GM12878 (cell line): ENCODE measurements around the gene MLXIP. TPM values are rescaled to one million over a fixed set of nuclear protein-coding genes. Genes with fewer than 3 reads are reported as not detected.

Experiments used
- ATAC-seq: fragments of 200-7000 bp; cut with Tn5 transposase; 3 replicates; pipeline ENCODE4 v1.9.1; 2020; ENCODE audit warnings: mild to moderate bottlenecking, moderate library complexity
- BruUV-seq: library from RNA; stranded (reverse); fragments of 400-500 nt; replicated peaks from 2 replicates; lab custom pipeline; 2021; lab: Mats Ljungman, UMichigan
- CTCF ChIA-PET: fragments of 300-600 bp; sonication (Branson Sonifier 250); formaldehyde crosslinking; extraction: SDS; loops from one replicate; lab custom pipeline; 2021; ENCODE audit warnings: inconsistent platforms; lab: Yijun Ruan, JAX
- POLR2A ChIA-PET: fragments of 350-600 bp; formaldehyde crosslinking; extraction: SDS; loops from one replicate; lab custom pipeline; 2021; ENCODE audit warnings: inconsistent platforms; lab: Charles Lee
- RAD21 ChIA-PET: fragments of 300-600 bp; sonication (Branson Sonifier 250); formaldehyde crosslinking; loops from one replicate; lab custom pipeline; 2023; ENCODE audit warnings: antibody characterized with exemption; ENCODE audit not compliant: unreplicated experiment; lab: Charles Lee
- SMC1A ChIA-PET: fragments of 300-600 bp; sonication (Branson Sonifier 250); formaldehyde crosslinking; loops from one replicate; lab custom pipeline; 2023; ENCODE audit not compliant: unreplicated experiment, uncharacterized antibody; lab: Charles Lee
- DNase-seq: peaks from one replicate; pipeline ENCODE4 v3.0.0-alpha.2; 2011; ENCODE audit warnings: low read depth, low spot score
- FAIRE-seq: peaks from 3 replicates; lab custom pipeline; 2011; peaks lifted over from hg19 to GRCh38; lab: Jason Lieb, UNC
- H2AFZ ChIP-seq: 2 replicates; pipeline ENCODE4 v1.6.0; 2011; ENCODE audit warnings: low read depth, low read length, control low read depth; ENCODE audit not compliant: control insufficient read depth
- H3K27ac ChIP-seq: 2 replicates; pipeline ENCODE4 v1.5.1; 2011; ENCODE audit warnings: control low read depth; ENCODE audit not compliant: control insufficient read depth, insufficient read depth
- H3K27me3 ChIP-seq, 2 experiments: replicated peaks in 1 of 2; 2 replicates each; pipeline versions ENCODE4 v1.6.0 to v1.6.1; 2011; ENCODE audit warnings: low read length in 1 of 2; ENCODE audit not compliant: control insufficient read depth in 2 of 2, insufficient read depth in 2 of 2
- H3K36me3 ChIP-seq, 2 experiments: 2 replicates each; pipeline ENCODE4 v1.5.1; 2011; ENCODE audit warnings: low read length in 1 of 2; ENCODE audit not compliant: control insufficient read depth in 2 of 2, insufficient read depth in 2 of 2
- H3K4me1 ChIP-seq: 2 replicates; pipeline ENCODE4 v1.6.1; 2011; ENCODE audit warnings: mild to moderate bottlenecking, low read length, moderate library complexity, mixed read lengths; ENCODE audit not compliant: control insufficient read depth, insufficient read depth
- H3K4me2 ChIP-seq: 2 replicates; pipeline ENCODE4 v1.6.0; 2011; ENCODE audit warnings: control low read depth; ENCODE audit not compliant: control insufficient read depth, insufficient read depth
- H3K4me3 ChIP-seq: fragments of 200-600 bp; sonication (generic); 2 replicates; pipeline ENCODE4 v1.5.1; 2016
- H3K79me2 ChIP-seq: 2 replicates; pipeline ENCODE4 v1.6.0; 2011; ENCODE audit warnings: low read length; ENCODE audit not compliant: control insufficient read depth, insufficient read depth
- H3K9ac ChIP-seq: 2 replicates; pipeline ENCODE4 v1.8.0; 2011; ENCODE audit warnings: low read length, control low read depth, mixed read lengths; ENCODE audit not compliant: control insufficient read depth, insufficient read depth
- H3K9me3 ChIP-seq: replicated peaks from 3 replicates; pipeline ENCODE4 v1.5.1; 2011; ENCODE audit warnings: mild to moderate bottlenecking, low read length; ENCODE audit not compliant: control insufficient read depth, insufficient read depth
- H4K20me1 ChIP-seq: 2 replicates; pipeline ENCODE4 v1.6.0; 2011; ENCODE audit not compliant: control insufficient read depth, insufficient read depth
- BACH1 ChIP-seq: fragments of 450-650 bp; IDR thresholded peaks from 2 replicates; pipeline ENCODE4 v1.6.1; 2017; ENCODE audit warnings: mild to moderate bottlenecking, borderline replicate concordance
- BMI1 ChIP-seq: fragments of 450-650 bp; IDR thresholded peaks from 2 replicates; pipeline ENCODE4 v1.6.1; 2016; ENCODE audit warnings: mild to moderate bottlenecking, moderate library complexity, borderline replicate concordance
- E4F1 ChIP-seq: fragments of 450-650 bp; IDR thresholded peaks from 2 replicates; pipeline ENCODE4 v1.6.1; 2018; ENCODE audit warnings: borderline replicate concordance, mild to moderate bottlenecking; ENCODE audit not compliant: partially characterized antibody
- RUNX3 ChIP-seq: IDR thresholded peaks from 2 replicates; pipeline ENCODE4 v1.6.1; 2012; ENCODE audit warnings: low read length, inconsistent platforms
- WGBS: methylation state at CpG from one replicate; pipeline ENCODE4 v1.1.6; 2016; ENCODE audit warnings: low lambda C conversion rate; ENCODE audit not compliant: insufficient replicate concordance, insufficient coverage; ENCODE audit errors: missing lambda C conversion rate; 5-methylcytosine and 5-hydroxymethylcytosine counted together
- in situ Hi-C: fragments of 300-500 bp; cut with MboI; formaldehyde crosslinking; loops from 9 replicates; pipeline ENCODE4 v1.14.3; 2018; ENCODE audit warnings: mixed read lengths
- intact Hi-C: fragments of 100-400 bp; cut with micrococcal nuclease; formaldehyde crosslinking; loops from one replicate; pipeline ENCODE4 v1.14.2; 2022; ENCODE audit not compliant: unreplicated experiment
- polyA plus RNA-seq, 11 experiments: library from polyadenylated mRNA; depleted of rRNA in 4 of 11; unstranded in 6 of 11; stranded (reverse) in 5 of 11; fragments of >200 nt; fragmentation: Nextera tagmentation in 4 of 11; fragmentation: Illumina TruSeq in 1 of 11; extraction: Ambion mirVana in 4 of 11; extraction: Trizol in 1 of 11; gene quantifications; 1 replicate in 1 of 11; 2 replicates in 10 of 11; pipeline versions ENCODE4 v1.2.1 to v1.2.3, GENCODE V29; 2011 to 2016; ENCODE audit warnings: inconsistent platforms in 2 of 11, missing spikeins in 2 of 11, low read depth in 1 of 11
- total RNA-seq, 4 experiments: library from RNA; depleted of rRNA in 3 of 4; stranded (reverse); fragments of >200 nt in 3 of 4; fragmentation: Illumina TruSeq in 1 of 4; extraction: Trizol in 1 of 4; gene quantifications; 2 replicates each; pipeline versions ENCODE4 v1.2.1 to v1.2.3, GENCODE V29; 2013 to 2021

The MLXIP gene
- total and polyA plus RNA-seq, 10 of the 15 experiments (the other 5 are each of a cell fraction or from before 2014, with no cell fraction given): 1.1 to 23.7 (median 7.0) TPM

GRCh38 chr12:122160761-122161160 lies 82.2 kb downstream of the MLXIP start (continued):
- TF ChIP-seq E4F1: no peak

GRCh38 chr12:122161682-122162081 lies 83.1 kb downstream of the MLXIP start:
- no peak overlapping the region for H3K9ac ChIP-seq
- intact Hi-C loops (no loop called here), in situ Hi-C loops (no loop called here)
- no TSS peak for BruUV-seq
- no peaks in the 10 kb centered on the region for H3K9me3 ChIP-seq
- FAIRE-seq (no peak), DNase-seq (no peak), ATAC-seq (no peak)
- H3K4me1 ChIP-seq: peaks cover 23% of the 10 kb centered on the region
- POLR2A ChIA-PET: no interaction called here
- H2AFZ ChIP-seq: no peak overlapping the region
- H3K27ac ChIP-seq: no peak overlapping the region
- RAD21 ChIA-PET: interaction anchor here (0.6 kb wide), 1 partner anchor 778 kb away, joined by 3 read pairs; no protein-coding TSS in a partner anchor
- CTCF ChIA-PET: no interaction called here
- no peak overlapping the region for H3K4me3 ChIP-seq
- no peaks in the 10 kb centered on the region for H3K79me2 ChIP-seq
- TF ChIP-seq RUNX3 (peak; percentile 77), BACH1 (no peak), BMI1 (no peak)
- no peaks in the 10 kb centered on the region for H3K36me3 ChIP-seq
- SMC1A ChIA-PET: no interaction called here
- no peak overlapping the region for H3K4me2 ChIP-seq
- no peaks in the 10 kb centered on the region for H4K20me1 ChIP-seq
- no peaks in the 10 kb centered on the region for H3K27me3 ChIP-seq
- 38% methylated on average over 6 of the region's 8 CpGs for WGBS
